GM19438 (cell line): ENCODE measurements around the gene AKAP17A.
"Not testable (repeated sequence)": the region's sequence is repeated elsewhere in the genome, so short reads cannot be mapped to it uniquely, and the experiment has no call there.

Experiments
- ATAC-seq: cut with Tn5 transposase; IDR thresholded peaks from one replicate; pipeline ENCODE4 v1.9.1; 2021; ENCODE audit warnings: low read depth; ENCODE audit not compliant: unreplicated experiment

AKAP17A gene

GRCh38 chrX:1601051-1601767, 9.8 kb downstream of the AKAP17A start:
- ATAC-seq, result no peak

- no peak for ATAC-seq
These were observed 10.3 kb downstream of the AKAP17A start for GRCh38 chrX:1601768-1602085.

GRCh38 chrX:1602299-1602698, 10.9 kb downstream of the AKAP17A start:
- no peak for ATAC-seq

GRCh38 chrX:1606496-1606895, 15.1 kb downstream of the AKAP17A start:
- ATAC-seq, result no peak

- no peak for ATAC-seq
These were observed 17.9 kb downstream of the AKAP17A start for GRCh38 chrX:1609311-1609710.

GRCh38 chrX:1609762-1610161, 18.4 kb downstream of the AKAP17A start:
- no peak for ATAC-seq

- peak; percentile 78 for ATAC-seq
These were observed 18.8 kb downstream of the AKAP17A start for GRCh38 chrX:1610166-1610565.

GRCh38 chrX:1610736-1611135, 19.3 kb downstream of the AKAP17A start:
- no peak for ATAC-seq

GRCh38 chrX:1612641-1613286, 21.4 kb downstream of the AKAP17A start:
- no peak for ATAC-seq

- no peak for ATAC-seq
These were observed 23.5 kb downstream of the AKAP17A start, which contains the start of gene ASMT for GRCh38 chrX:1614927-1615326. TSS of gene ASMT (plus strand) at chrX:1615059. CDS start at chrX:1615200, 141 bp downstream.

- ATAC-seq, result no peak
These were observed 27.3 kb downstream of the AKAP17A start for GRCh38 chrX:1618689-1619088.

GRCh38 chrX:1623691-1624090, 32.3 kb downstream of the AKAP17A start:
- ATAC-seq, result no peak

GRCh38 chrX:1624158-1624860, 32.9 kb downstream of the AKAP17A start:
- ATAC-seq, result not testable (repeated sequence)

- ATAC-seq, result not testable (repeated sequence)
These were observed 33.4 kb downstream of the AKAP17A start for GRCh38 chrX:1624861-1625215.

GRCh38 chrX:1629244-1629643, 37.8 kb downstream of the AKAP17A start:
- no peak for ATAC-seq

- ATAC-seq, result no peak
These were observed 54.6 kb downstream of the AKAP17A start for GRCh38 chrX:1646009-1646408.

- ATAC-seq, result no peak
These were observed 58.2 kb downstream of the AKAP17A start for GRCh38 chrX:1649621-1650020.
